Activated CD8-positive, alpha-beta T cell treated with anti-CD3 and anti-CD28 coated beads for 36 hours (primary cell): Measurements from ENCODE around the gene FRMD5. TPM values are rescaled to one million over a fixed set of nuclear protein-coding genes. Genes with fewer than 3 reads are reported as not detected.

ENCODE experiments used
- ATAC-seq: fragments of 200-7000 bp; cut with Tn5 transposase; one replicate; pipeline ENCODE4 v1.10.0; 2021; ENCODE audit warnings: mild to moderate bottlenecking, moderate library complexity
- CTCF ChIA-PET: fragments of 350-600 bp; sonication (Branson Sonifier 250); formaldehyde crosslinking; loops from one replicate; lab custom pipeline; 2021; ENCODE audit warnings: antibody characterized with exemption; lab: Charles Lee
- POLR2A ChIA-PET: fragments of 350-600 bp; sonication (Branson Sonifier 250); formaldehyde crosslinking; loops from one replicate; lab custom pipeline; 2021; ENCODE audit warnings: antibody characterized with exemption; lab: Charles Lee
- DNase-seq: peaks from one replicate; pipeline ENCODE4 v3.0.0-alpha.2; 2020
- H3K27ac Mint-ChIP-seq: one replicate; pipeline ENCODE4 v1.8.0; 2021; ENCODE audit warnings: mild to moderate bottlenecking, mixed read lengths
- H3K27me3 Mint-ChIP-seq: one replicate; pipeline ENCODE4 v1.8.0; 2021; ENCODE audit warnings: mixed read lengths
- H3K36me3 Mint-ChIP-seq: one replicate; pipeline ENCODE4 v1.8.0; 2021; ENCODE audit warnings: low read depth, mixed read lengths
- H3K4me1 Mint-ChIP-seq: one replicate; pipeline ENCODE4 v1.8.0; 2021; ENCODE audit warnings: low read depth, mixed read lengths
- H3K4me3 Mint-ChIP-seq: one replicate; pipeline ENCODE4 v1.8.0; 2021; ENCODE audit warnings: mild to moderate bottlenecking, moderate library complexity, mixed read lengths
- H3K9me3 Mint-ChIP-seq: one replicate; pipeline ENCODE4 v1.8.0; 2021; ENCODE audit warnings: mixed read lengths
- CTCF ChIP-seq: fragments of 200-600 bp; IDR thresholded peaks from one replicate; pipeline ENCODE4 v1.8.0; 2022; ENCODE audit warnings: antibody characterized with exemption, mild to moderate bottlenecking
- intact Hi-C: fragments of 100-400 bp; cut with micrococcal nuclease; formaldehyde crosslinking; loops from one replicate; pipeline ENCODE4 v1.10.0; 2022
- total RNA-seq, 2 experiments: library from RNA; stranded (reverse); gene quantifications; one replicate each; pipeline ENCODE4 v1.2.3, GENCODE V29; 2021

Gene FRMD5
- total RNA-seq, 2 experiments from 2014 or later = 0.23 to 0.25 TPM

- H3K4me1 Mint-ChIP-seq = no peaks in the 10 kb centered on the region
- no peak overlapping the region for H3K4me3 Mint-ChIP-seq
- no peak overlapping the region for H3K27ac Mint-ChIP-seq
- peaks cover 10% of the 10 kb centered on the region for H3K27me3 Mint-ChIP-seq
- ChIA-PET POLR2A (interaction anchor here (0.6 to 0.8 kb wide), 2 partner anchors 8 to 25 kb away, joined by 3 read pairs; no protein-coding TSS in a partner anchor), CTCF (no interaction called here)
- TF ChIP-seq CTCF = no peak
- intact Hi-C loops = no loop called here
- no peaks in the 10 kb centered on the region for H3K9me3 Mint-ChIP-seq
- ATAC-seq (no peak), DNase-seq (no peak)
- H3K36me3 Mint-ChIP-seq = no peaks in the 10 kb centered on the region
Measured at GRCh38 chr15:44097552-44097951, 97.5 kb downstream of the FRMD5 start.

GRCh38 chr15:44096596-44096995 lies 98.5 kb downstream of the FRMD5 start:
- H3K9me3 Mint-ChIP-seq = no peaks in the 10 kb centered on the region
- no peaks in the 10 kb centered on the region for H3K4me1 Mint-ChIP-seq
- H3K27me3 Mint-ChIP-seq = peaks cover 10% of the 10 kb centered on the region
- no peak for TF ChIP-seq CTCF
- intact Hi-C loops = no loop called here
- CTCF ChIA-PET = no interaction called here
- POLR2A ChIA-PET = interaction anchor here (0.8 kb wide), 1 partner anchor 24 kb away, joined by 3 read pairs; no protein-coding TSS in a partner anchor
- ATAC-seq (no peak), DNase-seq (no peak)
- H3K36me3 Mint-ChIP-seq = no peaks in the 10 kb centered on the region
- H3K27ac Mint-ChIP-seq = no peak overlapping the region
- H3K4me3 Mint-ChIP-seq = no peak overlapping the region

GRCh38 chr15:44094781-44095180 lies 100.3 kb downstream of the FRMD5 start:
- TF ChIP-seq CTCF = no peak
- POLR2A ChIA-PET = interaction anchor here (1.3 kb wide), 1 partner anchor 10 kb away, joined by 3 read pairs; no protein-coding TSS in a partner anchor
- ATAC-seq = no peak
- Mint-ChIP-seq H3K9me3 (no peaks in the 10 kb centered on the region), H3K4me1 (no peaks in the 10 kb centered on the region), H3K27me3 (peaks cover 10% of the 10 kb centered on the region), H3K36me3 (no peaks in the 10 kb centered on the region), H3K4me3 (no peak overlapping the region), H3K27ac (no peak overlapping the region)
- intact Hi-C loops = no loop called here
- CTCF ChIA-PET = no interaction called here
- no peak for DNase-seq

- intact Hi-C loops = no loop called here
- TF ChIP-seq CTCF = no peak
- POLR2A ChIA-PET = interaction anchor here (1.3 kb wide), 1 partner anchor 9 kb away, joined by 3 read pairs; no protein-coding TSS in a partner anchor
- H3K36me3 Mint-ChIP-seq = no peaks in the 10 kb centered on the region
- CTCF ChIA-PET = interaction anchor here (0.9 kb wide), 1 partner anchor 28 kb away, joined by 3 read pairs; no protein-coding TSS in a partner anchor
- peaks cover 10% of the 10 kb centered on the region for H3K27me3 Mint-ChIP-seq
- no peaks in the 10 kb centered on the region for H3K9me3 Mint-ChIP-seq
- no peak overlapping the region for H3K27ac Mint-ChIP-seq
- ATAC-seq (no peak), DNase-seq (no peak)
- no peaks in the 10 kb centered on the region for H3K4me1 Mint-ChIP-seq
- no peak overlapping the region for H3K4me3 Mint-ChIP-seq
Measured at GRCh38 chr15:44093836-44094235, 101.2 kb downstream of the FRMD5 start.

- Mint-ChIP-seq H3K4me3 (no peak overlapping the region), H3K27ac (no peak overlapping the region), H3K9me3 (no peaks in the 10 kb centered on the region), H3K36me3 (no peaks in the 10 kb centered on the region), H3K27me3 (peaks cover 12% of the 10 kb centered on the region), H3K4me1 (no peaks in the 10 kb centered on the region)
- ChIA-PET POLR2A (no interaction called here), CTCF (interaction anchor here (1.0 kb wide), 1 partner anchor 11 kb away, joined by 3 read pairs; no protein-coding TSS in a partner anchor)
- DNase-seq (no peak), ATAC-seq (no peak)
- intact Hi-C loops = no loop called here
- TF ChIP-seq CTCF = no peak
Measured at GRCh38 chr15:44092221-44092620, 102.8 kb downstream of the FRMD5 start.
